Sigmoid colon (tissue), 3 donors: ENCODE measurements around the gene PCNT.

ENCODE experiments used
- CTCF ChIP-seq, 4 experiments: fragments of 450-650 bp in 3 of 4; fragments of 200-600 bp in 1 of 4; IDR thresholded peaks; one replicate each; pipeline ENCODE4 v1.5.1; 2016 to 2019; ENCODE audit warnings: antibody characterized with exemption in 4 of 4, mild to moderate bottlenecking in 3 of 4, moderate library complexity in 2 of 4
- POLR2A ChIP-seq, 2 donors: fragments of 450-650 bp; IDR thresholded peaks; one replicate each; pipeline ENCODE4 v1.6.1; 2016; ENCODE audit warnings: antibody characterized with exemption in 2 of 2, mild to moderate bottlenecking in 2 of 2, moderate library complexity in 2 of 2

DNA sequence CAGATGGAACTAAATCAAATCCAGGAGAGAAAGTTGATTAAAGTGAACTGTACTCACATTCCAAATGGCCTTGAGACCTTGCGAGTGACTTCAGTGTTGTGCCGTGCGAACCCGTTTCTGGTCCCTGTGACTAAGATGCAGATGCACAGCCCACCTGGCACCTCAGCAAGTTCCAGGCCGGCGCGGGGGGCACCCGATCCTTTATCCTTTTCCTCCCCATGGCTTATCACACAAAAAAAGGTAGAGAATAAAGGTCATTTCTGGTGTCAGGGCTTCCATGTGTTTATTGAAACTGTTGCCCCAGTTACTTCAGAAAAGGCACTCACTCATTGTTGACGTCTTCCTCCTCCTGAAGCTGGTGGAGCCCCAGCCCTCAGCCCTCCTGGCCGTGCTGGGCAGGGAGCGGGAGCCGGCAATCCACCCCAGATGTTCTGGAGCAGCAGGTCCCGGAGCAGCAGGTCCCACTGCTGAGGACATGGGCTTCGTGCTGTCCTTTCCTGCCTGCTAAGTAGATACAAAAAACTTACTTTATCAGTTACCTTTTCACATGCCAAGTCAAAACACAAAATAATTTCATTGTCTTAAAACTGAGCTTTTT is 53.0 kb downstream of the PCNT start:
- TF ChIP-seq CTCF (IDR thresholded peaks at IDR 0.05) (no peak), POLR2A (IDR thresholded peaks at IDR 0.05) (no peak)
